ENCODE results near the gene ARL5C. TPM values are rescaled to one million over a fixed set of nuclear protein-coding genes. Genes with fewer than 3 reads are reported as not detected.

Gene ARL5C
- total and polyA plus RNA-seq, 4 donors = not detected

- no peak for DNase-seq (ENCODE audit: low spot score)
- WGBS = 88% methylated on average over 8 of the region's 8 CpGs
- H3K4me3 ChIP-seq (ENCODE audit: low read depth in 1 of 3, low read length in 3 of 3) = no peak overlapping the region
Observed at GRCh38 chr17:39107973-39108372, 58.0 kb downstream of the ARL5C start.

GRCh38 chr17:39107155-39107554 lies 58.8 kb downstream of the ARL5C start:
- H3K27me3 ChIP-seq (ENCODE audit: control insufficient read depth in 4 of 4, insufficient read depth in 4 of 4, low read length in 3 of 4) = no peaks in the 10 kb centered on the region
- no peak overlapping the region for H3K4me3 ChIP-seq (ENCODE audit: low read depth in 1 of 3, low read length in 3 of 3)
- no peak for TF ChIP-seq FOXA1 (IDR thresholded peaks at IDR 0.05)
- H3K36me3 ChIP-seq (ENCODE audit: control insufficient read depth in 4 of 4, insufficient read depth in 3 of 4, low read depth in 1 of 4, low read length in 3 of 4) = no peaks in the 10 kb centered on the region
- H3K9me3 ChIP-seq (ENCODE audit: control insufficient read depth in 4 of 4, low read length in 3 of 4) = no peaks in the 10 kb centered on the region
- no peak for DNase-seq (ENCODE audit: low spot score)
- peaks cover 0 to 12% (median 10%) of the 10 kb centered on the region in 4 donors for H3K4me1 ChIP-seq (ENCODE audit: control insufficient read depth in 4 of 4, insufficient read depth in 4 of 4, low read length in 3 of 4)
- H3K27ac ChIP-seq (ENCODE audit: low read depth in 1 of 2, low read length in 2 of 2) = no peak overlapping the region
- no peak overlapping the region for H3K9ac ChIP-seq (ENCODE audit: low read depth in 1 of 2, low read length in 2 of 2)
- WGBS = 89% methylated on average over 7 of the region's 7 CpGs

More at GRCh38 chr17:39107973-39108372, 58.0 kb downstream of the ARL5C start:
- H3K9me3 ChIP-seq (ENCODE audit: control insufficient read depth in 4 of 4, low read length in 3 of 4) = no peaks in the 10 kb centered on the region
- H3K36me3 ChIP-seq (ENCODE audit: control insufficient read depth in 4 of 4, insufficient read depth in 3 of 4, low read depth in 1 of 4, low read length in 3 of 4) = no peaks in the 10 kb centered on the region
- no peak overlapping the region for H3K27ac ChIP-seq (ENCODE audit: low read depth in 1 of 2, low read length in 2 of 2)
- H3K9ac ChIP-seq (ENCODE audit: low read depth in 1 of 2, low read length in 2 of 2) = no peak overlapping the region
- H3K27me3 ChIP-seq (ENCODE audit: control insufficient read depth in 4 of 4, insufficient read depth in 4 of 4, low read length in 3 of 4) = no peaks in the 10 kb centered on the region
- H3K4me1 ChIP-seq (ENCODE audit: control insufficient read depth in 4 of 4, insufficient read depth in 4 of 4, low read length in 3 of 4) = peaks cover 0 to 12% (median 10%) of the 10 kb centered on the region in 4 donors
- TF ChIP-seq JUND (IDR thresholded peaks at IDR 0.05) (no peak), FOXA1 (IDR thresholded peaks at IDR 0.05) (no peak), HNF4A (conservative IDR thresholded peaks at IDR 0.05) (no peak), SP1 (IDR thresholded peaks at IDR 0.05) (no peak), HNF4G (IDR thresholded peaks at IDR 0.05) (no peak), GABPA (IDR thresholded peaks at IDR 0.05 in 1 of 2, conservative IDR thresholded peaks at IDR 0.05 in 1 of 2) (no peak), REST (IDR thresholded peaks at IDR 0.05) (no peak)

Other genes with a start within 250 kb of the ARL5C start
- gene FBXO47, start 198.8 kb downstream of the ARL5C start, total RNA-seq = not detected
- gene FBXO47, start 198.8 kb downstream of the ARL5C start, polyA plus RNA-seq = not detected
- gene PLXDC1, start 14.5 kb downstream of the ARL5C start, total RNA-seq = under 1 TPM; 0.42 to 0.84 TPM
- under 1 TPM; 0.14 to 0.17 TPM for gene PLXDC1, start 14.5 kb downstream of the ARL5C start, polyA plus RNA-seq
- 1 to 10 TPM in 1 of 2 donors, under 1 TPM in 1; 0.05 to 1.3 TPM for gene CACNB1, start 31.5 kb upstream of the ARL5C start, total RNA-seq
- gene CACNB1, start 31.5 kb upstream of the ARL5C start, polyA plus RNA-seq = under 1 TPM; 0.22 to 0.31 TPM
- 100 to 1,000 TPM; 658 to 840 TPM for gene RPL19, start 34.1 kb upstream of the ARL5C start, total RNA-seq
- gene RPL19, start 34.1 kb upstream of the ARL5C start, polyA plus RNA-seq = 100 to 1,000 TPM; 475 to 999 TPM
- gene STAC2, start 59.8 kb upstream of the ARL5C start, total RNA-seq = not detected
- gene STAC2, start 59.8 kb upstream of the ARL5C start, polyA plus RNA-seq = not detected
- 1 to 10 TPM; 7.9 to 8.4 TPM for gene FBXL20, start 235.5 kb upstream of the ARL5C start, total RNA-seq
- 1 to 10 TPM; 1.6 to 2.5 TPM for gene FBXL20, start 235.5 kb upstream of the ARL5C start, polyA plus RNA-seq

All from liver (tissue), 9 donors.